Panc1 (cell line): ENCODE results near the gene DAB2IP. TPM values are rescaled to one million over a fixed set of nuclear protein-coding genes. Genes with fewer than 3 reads are reported as not detected.

ENCODE experiments used
- ATAC-seq: fragments of 200-7000 bp; cut with Tn5 transposase; 2 replicates; pipeline ENCODE4 v1.9.1; 2020; ENCODE audit warnings: mild to moderate bottlenecking, moderate library complexity
- BruUV-seq: library from RNA; stranded (reverse); fragments of 400-500 nt; replicated peaks from 2 replicates; lab custom pipeline; 2021; lab: Mats Ljungman, UMichigan
- CTCF ChIA-PET: fragments of 300-600 bp; sonication (Branson Sonifier 250); formaldehyde crosslinking; loops from one replicate; lab custom pipeline; 2022; ENCODE audit warnings: antibody characterized with exemption; lab: Charles Lee
- POLR2A ChIA-PET: fragments of 300-600 bp; sonication (Branson Sonifier 250); formaldehyde crosslinking; loops from one replicate; lab custom pipeline; 2022; ENCODE audit warnings: antibody characterized with exemption; lab: Charles Lee
- DNase-seq: peaks from one replicate; pipeline ENCODE4 v3.0.0-alpha.2; 2010; ENCODE audit warnings: low read depth, low spot score
- H3K27ac ChIP-seq: 2 replicates; pipeline ENCODE4 v1.5.1; 2011; ENCODE audit warnings: mild to moderate bottlenecking, low read length, inconsistent platforms
- H3K27me3 ChIP-seq: fragments of 200-500 bp; sonication (Bioruptor generic); 2 replicates; pipeline ENCODE4 v1.6.0; 2014; ENCODE audit warnings: low read length, inconsistent platforms; ENCODE audit not compliant: control insufficient read depth, insufficient read depth
- H3K36me3 ChIP-seq: fragments of 200-500 bp; sonication (Bioruptor generic); 2 replicates; pipeline ENCODE4 v1.5.1; 2014; ENCODE audit warnings: inconsistent platforms, mild to moderate bottlenecking, low read length, moderate library complexity; ENCODE audit not compliant: control insufficient read depth, insufficient read depth
- H3K4me1 ChIP-seq: 2 replicates; pipeline ENCODE4 v1.5.1; 2011; ENCODE audit warnings: inconsistent platforms, mild to moderate bottlenecking, low read length, moderate library complexity; ENCODE audit not compliant: control insufficient read depth, insufficient read depth
- H3K4me3 ChIP-seq, 2 experiments: 2 replicates each; pipeline ENCODE4 v1.5.1; 2011 to 2012; ENCODE audit warnings: low read depth in 2 of 2, low read length in 2 of 2, mild to moderate bottlenecking in 2 of 2, inconsistent platforms in 1 of 2, moderate library complexity in 1 of 2
- H3K9me3 ChIP-seq: fragments of 200-500 bp; sonication (Bioruptor generic); 2 replicates; pipeline ENCODE4 v1.5.1; 2014; ENCODE audit warnings: low read depth, mild to moderate bottlenecking, inconsistent platforms, low read length, moderate library complexity; ENCODE audit not compliant: control insufficient read depth, insufficient read depth
- CTCF ChIP-seq: fragments of 450-650 bp; IDR thresholded peaks from 2 replicates; pipeline ENCODE4 v1.5.1; 2017; ENCODE audit warnings: mild to moderate bottlenecking
- POLR2AphosphoS5 ChIP-seq: IDR thresholded peaks from 2 replicates; pipeline ENCODE4 v1.6.1; 2012; ENCODE audit warnings: mild to moderate bottlenecking, low read depth, low read length, moderate library complexity
- REST ChIP-seq, 2 experiments: IDR thresholded peaks; 2 replicates each; pipeline ENCODE4 v1.6.1; 2011 to 2012; ENCODE audit warnings: low read depth in 2 of 2, control low read depth in 1 of 2, low read length in 1 of 2, mild to moderate bottlenecking in 1 of 2, moderate library complexity in 1 of 2; ENCODE audit not compliant: insufficient read depth in 1 of 2
- SIN3A ChIP-seq: IDR thresholded peaks from 2 replicates; pipeline ENCODE4 v1.6.1; 2012; ENCODE audit warnings: low read depth, mild to moderate bottlenecking, low read length, moderate library complexity, borderline replicate concordance; ENCODE audit not compliant: insufficient read depth
- TCF7L2 ChIP-seq: IDR thresholded peaks from 2 replicates; pipeline ENCODE4 v1.6.1; 2011; ENCODE audit warnings: mild to moderate bottlenecking, low read depth, low read length, inconsistent platforms
- in situ Hi-C: cut with HindIII; loops from 2 replicates; pipeline ENCODE4 v1.10.0; 2016; ENCODE audit warnings: low sequenced_read_pairs, low pct_unique_long_range_greater_than_20kb
- intact Hi-C: fragments of 100-400 bp; cut with micrococcal nuclease; formaldehyde crosslinking; loops from one replicate; pipeline ENCODE4 v1.10.0; 2022; ENCODE audit not compliant: unreplicated experiment
- total RNA-seq: library from RNA; stranded (reverse); gene quantifications from one replicate; pipeline ENCODE4 v1.2.1, GENCODE V29; 2021; ENCODE audit not compliant: unreplicated experiment

The DAB2IP gene
- total RNA-seq, 1 experiment from 2014 or later, result 18.4 TPM

GRCh38 chr9:121714873-121715272 is 63.4 kb downstream of the DAB2IP start:
- POLR2A ChIA-PET, result interaction anchor here (0.5 kb wide), 1 partner anchor 31 kb away, joined by 3 read pairs; no protein-coding TSS in a partner anchor
- TF ChIP-seq POLR2AphosphoS5, result no peak
- no peak for TF ChIP-seq SIN3A
- TF ChIP-seq CTCF, result no peak
- no peak for TF ChIP-seq TCF7L2
- no peak for TF ChIP-seq REST (IDR thresholded peaks at IDR 0.05; ENCODE audit: insufficient read depth in 1 of 2, low read depth in 2 of 2, low read length in 1 of 2)
- Histone ChIP-seq H3K36me3 (no peaks in the 10 kb centered on the region), H3K4me3 (no peak overlapping the region), H3K27ac (no peak overlapping the region), H3K9me3 (no peaks in the 10 kb centered on the region), H3K4me1 (no peaks in the 10 kb centered on the region), H3K27me3 (no peaks in the 10 kb centered on the region)
- in situ Hi-C loops (no loop called here), intact Hi-C loops (no loop called here)
- no TSS peak for BruUV-seq
- ATAC-seq, result no peak
- no peak for DNase-seq
- CTCF ChIA-PET, result no interaction called here

GRCh38 chr9:121717141-121717991 is 65.9 kb downstream of the DAB2IP start:
- BruUV-seq, result no TSS peak
- TF ChIP-seq CTCF (no peak), TCF7L2 (no peak), SIN3A (no peak), REST (IDR thresholded peaks at IDR 0.05; ENCODE audit: insufficient read depth in 1 of 2, low read depth in 2 of 2, low read length in 1 of 2) (no peak), POLR2AphosphoS5 (no peak)
- Histone ChIP-seq H3K9me3 (no peaks in the 10 kb centered on the region), H3K27ac (no peak overlapping the region), H3K4me3 (no peak overlapping the region), H3K27me3 (no peaks in the 10 kb centered on the region), H3K4me1 (no peaks in the 10 kb centered on the region; the same call in 1 of the 2 replicates), H3K36me3 (no peaks in the 10 kb centered on the region)
- DNase-seq, result no peak
- intact Hi-C loops (no loop called here), in situ Hi-C loops (no loop called here)
- ChIA-PET CTCF (interaction anchor here (0.6 kb wide), 1 partner anchor 34 kb away, joined by 4 read pairs; no protein-coding TSS in a partner anchor), POLR2A (no interaction called here)
- ATAC-seq, result no peak
